ENCODE data around the gene RABGAP1L. TPM values are rescaled to one million over a fixed set of nuclear protein-coding genes. Genes with fewer than 3 reads are reported as not detected.
"Not testable (repeated sequence)": the region's sequence is repeated elsewhere in the genome, so short reads cannot be mapped to it uniquely, and the experiment has no call there.

Gene RABGAP1L
- total RNA-seq, 1 donor from 2014 or later, result 59.6 TPM

GRCh38 chr1:175033953-175034352, 874.6 kb downstream of the RABGAP1L start:
- no peak for DNase-seq (ENCODE audit: low spot score)
- ATAC-seq, result no peak
- intact Hi-C loops (cut with DNase I), result loop anchor here (5.0 kb wide), 1 partner anchor 93 kb away; no protein-coding TSS in a partner anchor

GRCh38 chr1:175034775-175035174, 875.5 kb downstream of the RABGAP1L start:
- intact Hi-C loops (cut with DNase I), result loop anchor here (5.0 kb wide), 1 partner anchor 93 kb away; no protein-coding TSS in a partner anchor
- no peak for DNase-seq (ENCODE audit: low spot score)
- ATAC-seq, result no peak

- no peak for ATAC-seq
- intact Hi-C loops (cut with DNase I), result no loop called here
- no peak for DNase-seq (ENCODE audit: low spot score)
These were observed 876.5 kb downstream of the RABGAP1L start for GRCh38 chr1:175035865-175036264.

- DNase-seq (ENCODE audit: low spot score) (no peak), ATAC-seq (no peak)
- intact Hi-C loops (cut with DNase I), result no loop called here
These were observed 877.2 kb downstream of the RABGAP1L start for GRCh38 chr1:175036476-175036875.

GRCh38 chr1:175037416-175037815, 878.1 kb downstream of the RABGAP1L start:
- DNase-seq (ENCODE audit: low spot score) (no peak), ATAC-seq (no peak)
- intact Hi-C loops (cut with DNase I), result no loop called here

- ATAC-seq, result no peak
- no peak for DNase-seq (ENCODE audit: low spot score)
- intact Hi-C loops (cut with DNase I), result no loop called here
These were observed 881.1 kb downstream of the RABGAP1L start for GRCh38 chr1:175040324-175040879.

- no peak for DNase-seq (ENCODE audit: low spot score)
- no peak for ATAC-seq
These were observed 883.3 kb downstream of the RABGAP1L start for GRCh38 chr1:175042650-175043049.

GRCh38 chr1:175043824-175044223, 884.5 kb downstream of the RABGAP1L start:
- no peak for ATAC-seq
- intact Hi-C loops (cut with DNase I), result no loop called here
- no peak for DNase-seq (ENCODE audit: low spot score)

More at GRCh38 chr1:175042650-175043049, 883.3 kb downstream of the RABGAP1L start:
- intact Hi-C loops (cut with DNase I), result no loop called here

- ATAC-seq; intact Hi-C loops (cut with DNase I); DNase-seq (ENCODE audit: low spot score): not testable (repeated sequence)
These were observed 885.3 kb downstream of the RABGAP1L start for GRCh38 chr1:175044591-175044990.

Other genes starting within 250 kb of the RABGAP1L start
- gene SERPINC1, start 242.2 kb upstream of the RABGAP1L start, total RNA-seq, result not detected
- gene RC3H1, start 137.2 kb upstream of the RABGAP1L start, total RNA-seq, result 47.6 TPM